ENCODE data around the gene HDAC6. TPM values are rescaled to one million over a fixed set of nuclear protein-coding genes. Genes with fewer than 3 reads are reported as not detected.
"Not testable (repeated sequence)": the region's sequence is repeated elsewhere in the genome, so short reads cannot be mapped to it uniquely, and the experiment has no call there.

HDAC6 gene
- polyA plus RNA-seq, 3 donors: 165 to 202 (median 198) TPM

- no peak for DNase-seq
These were observed 17.0 kb downstream of the HDAC6 start for GRCh38 chrX:48818866-48819265.

DNA sequence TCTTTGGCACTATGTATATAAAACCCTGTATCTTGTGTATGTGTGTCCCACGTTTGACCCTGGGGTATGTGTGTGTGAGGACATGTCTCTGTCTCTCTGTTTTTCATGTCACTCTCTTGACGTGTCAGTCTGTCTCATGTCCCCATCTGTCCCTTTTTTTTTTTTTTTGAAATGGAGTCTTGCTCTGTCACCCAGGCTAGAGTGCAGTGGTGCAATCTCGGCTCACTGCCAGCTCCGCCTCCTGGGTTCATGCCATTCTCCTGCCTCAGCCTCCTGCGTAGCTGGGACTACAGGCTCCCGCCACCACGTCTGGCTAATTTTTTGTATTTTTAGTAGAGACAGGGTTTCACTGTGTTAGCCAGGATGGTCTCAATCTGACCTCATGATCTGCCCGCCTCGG lies 17.5 kb downstream of the HDAC6 start:
- DNase-seq: not testable (repeated sequence)

DNA sequence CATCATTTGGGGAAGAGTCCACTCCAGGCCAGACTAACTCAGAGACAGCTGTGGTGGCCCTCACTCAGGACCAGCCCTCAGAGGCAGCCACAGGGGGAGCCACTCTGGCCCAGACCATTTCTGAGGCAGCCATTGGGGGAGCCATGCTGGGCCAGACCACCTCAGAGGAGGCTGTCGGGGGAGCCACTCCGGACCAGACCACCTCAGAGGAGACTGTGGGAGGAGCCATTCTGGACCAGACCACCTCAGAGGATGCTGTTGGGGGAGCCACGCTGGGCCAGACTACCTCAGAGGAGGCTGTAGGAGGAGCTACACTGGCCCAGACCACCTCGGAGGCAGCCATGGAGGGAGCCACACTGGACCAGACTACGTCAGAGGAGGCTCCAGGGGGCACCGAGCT lies 21.2 kb downstream of the HDAC6 start:
- no peak for DNase-seq

DNA sequence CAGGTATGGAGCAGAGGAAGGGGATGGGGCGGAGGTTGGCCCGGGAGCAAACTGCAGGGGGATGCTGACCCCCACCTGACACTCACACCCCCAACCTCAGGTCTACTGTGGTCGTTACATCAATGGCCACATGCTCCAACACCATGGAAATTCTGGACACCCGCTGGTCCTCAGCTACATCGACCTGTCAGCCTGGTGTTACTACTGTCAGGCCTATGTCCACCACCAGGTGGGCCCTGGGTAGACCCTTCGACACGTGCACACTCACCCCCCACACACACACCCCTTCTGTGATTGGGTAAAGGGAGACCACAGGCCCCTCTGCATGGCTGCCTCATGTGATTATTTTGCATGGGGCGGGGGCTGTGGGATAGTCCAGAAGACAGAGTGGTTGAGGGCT lies 22.2 kb downstream of the HDAC6 start:
- DNase-seq: no peak

DNA sequence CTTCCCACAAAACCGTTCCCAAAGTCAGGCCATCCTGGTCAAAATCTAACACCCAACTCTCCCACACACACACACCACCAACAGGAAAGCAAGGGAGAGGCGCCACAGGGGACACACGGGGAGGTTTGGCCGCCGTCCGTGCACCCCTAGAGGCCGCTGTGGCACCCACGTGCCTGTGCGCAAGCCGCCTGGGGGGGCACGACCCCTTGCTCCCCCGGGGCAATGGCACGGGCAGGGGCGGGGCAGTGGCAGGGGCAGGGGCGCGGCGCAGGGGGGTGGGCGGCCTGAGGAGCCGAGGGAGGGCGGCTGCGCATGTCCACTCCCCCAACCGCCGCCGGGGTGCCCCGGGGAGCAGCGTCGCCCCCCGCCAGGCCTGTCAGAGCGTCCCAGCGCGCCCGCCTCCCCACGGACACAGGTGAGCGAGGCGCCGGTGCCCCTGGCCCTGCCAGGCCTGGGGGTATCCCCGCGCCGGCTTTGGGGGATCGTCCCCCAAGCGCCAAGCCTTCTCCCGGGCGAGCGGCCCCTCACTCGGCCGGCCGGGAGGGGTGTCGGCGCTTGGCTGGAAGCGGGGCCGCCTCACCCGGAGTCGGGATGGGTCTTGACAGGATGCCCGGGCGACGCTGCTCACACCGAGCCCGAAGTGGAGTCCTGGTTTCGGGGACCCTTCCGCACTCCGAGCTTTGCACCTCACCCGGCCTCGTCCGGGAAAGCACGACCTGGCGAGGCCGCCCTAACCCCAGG lies 24.4 kb downstream of the HDAC6 start, which contains the start of gene ERAS:
Gene ERAS, plus strand, starts transcription at position 379 of the 741 bp plus-strand sequence. CDS start 2,611 bp downstream, outside the sequence.
- no peak for DNase-seq

- no peak for DNase-seq
These were observed 25.2 kb downstream of the HDAC6 start for GRCh38 chrX:48826876-48827653.

DNA sequence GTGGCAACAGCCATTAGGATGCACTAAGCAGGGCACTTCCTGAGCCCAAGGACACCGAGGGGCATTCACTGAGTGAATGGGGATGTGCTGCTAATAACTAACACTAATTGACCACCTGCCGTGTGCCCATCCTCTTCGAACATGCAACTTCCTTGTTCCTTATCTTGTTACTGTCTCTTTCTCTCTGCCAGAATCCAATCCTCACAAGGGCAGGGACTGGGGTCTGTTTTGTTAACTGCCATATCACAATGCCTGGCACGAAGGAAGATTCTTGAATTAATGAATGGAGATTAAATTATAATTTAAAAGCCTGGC lies 25.7 kb downstream of the HDAC6 start:
- DNase-seq: no peak

DNA sequence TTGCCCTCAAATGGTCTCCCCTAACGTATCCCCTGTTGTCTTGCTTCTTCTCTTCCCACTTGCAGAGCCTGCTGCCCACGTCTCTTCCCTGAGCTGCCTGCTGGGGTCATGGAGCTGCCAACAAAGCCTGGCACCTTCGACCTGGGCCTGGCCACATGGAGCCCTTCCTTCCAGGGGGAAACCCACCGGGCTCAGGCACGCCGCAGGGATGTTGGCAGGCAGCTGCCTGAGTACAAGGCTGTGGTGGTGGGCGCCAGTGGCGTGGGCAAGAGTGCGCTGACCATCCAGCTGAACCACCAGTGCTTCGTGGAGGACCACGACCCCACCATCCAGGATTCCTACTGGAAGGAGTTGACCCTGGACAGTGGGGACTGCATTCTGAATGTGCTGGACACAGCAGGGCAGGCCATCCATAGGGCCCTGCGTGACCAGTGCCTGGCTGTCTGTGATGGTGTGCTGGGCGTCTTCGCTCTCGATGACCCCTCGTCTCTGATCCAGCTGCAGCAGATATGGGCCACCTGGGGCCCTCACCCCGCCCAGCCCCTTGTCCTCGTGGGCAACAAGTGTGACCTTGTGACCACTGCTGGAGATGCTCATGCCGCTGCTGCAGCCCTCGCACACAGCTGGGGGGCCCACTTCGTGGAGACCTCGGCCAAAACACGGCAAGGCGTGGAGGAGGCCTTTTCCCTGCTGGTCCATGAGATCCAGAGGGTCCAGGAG lies 27.3 kb downstream of the HDAC6 start:
- no peak for DNase-seq

DNA sequence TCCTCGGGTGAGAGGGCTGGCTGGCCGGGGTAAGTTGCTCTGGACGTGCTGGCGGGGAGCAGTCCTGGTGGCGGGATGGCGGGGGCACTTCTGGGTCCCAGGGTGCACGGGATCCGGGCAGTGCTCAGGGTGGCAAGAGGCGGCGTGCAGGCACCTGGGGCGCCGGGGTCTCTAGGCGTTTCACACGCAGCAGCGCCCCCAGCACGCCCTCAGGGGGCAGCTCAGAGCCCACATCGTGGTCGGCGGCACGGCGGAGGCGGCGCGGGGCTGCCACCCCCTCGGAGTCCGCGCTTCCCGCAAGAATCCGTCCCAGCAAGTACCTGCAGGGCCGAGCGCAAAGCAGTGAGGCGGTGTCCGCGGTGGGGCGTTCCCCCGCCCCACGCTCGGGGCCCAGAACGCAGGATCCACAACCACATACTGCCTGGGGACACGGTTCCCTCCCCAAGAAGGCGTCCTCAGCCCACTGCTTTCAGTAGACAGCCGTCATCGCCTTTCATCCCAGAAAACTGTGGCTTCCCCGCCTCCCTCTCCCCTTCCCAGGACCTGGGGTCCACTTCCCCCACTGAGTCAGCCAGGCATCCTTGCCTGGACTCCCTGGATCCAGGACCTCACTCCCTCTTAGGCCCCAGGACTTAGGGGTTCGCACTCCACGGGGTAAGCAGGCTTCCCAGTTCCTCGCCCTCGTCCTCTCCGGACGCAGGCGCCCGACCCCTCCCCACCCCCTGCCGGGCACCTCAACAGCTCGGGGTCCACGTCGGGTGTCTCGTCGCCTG lies 29.5 kb downstream of the HDAC6 start:
- no peak for DNase-seq

- no peak for DNase-seq
These were observed 30.0 kb downstream of the HDAC6 start for GRCh38 chrX:48831909-48832291.

DNA sequence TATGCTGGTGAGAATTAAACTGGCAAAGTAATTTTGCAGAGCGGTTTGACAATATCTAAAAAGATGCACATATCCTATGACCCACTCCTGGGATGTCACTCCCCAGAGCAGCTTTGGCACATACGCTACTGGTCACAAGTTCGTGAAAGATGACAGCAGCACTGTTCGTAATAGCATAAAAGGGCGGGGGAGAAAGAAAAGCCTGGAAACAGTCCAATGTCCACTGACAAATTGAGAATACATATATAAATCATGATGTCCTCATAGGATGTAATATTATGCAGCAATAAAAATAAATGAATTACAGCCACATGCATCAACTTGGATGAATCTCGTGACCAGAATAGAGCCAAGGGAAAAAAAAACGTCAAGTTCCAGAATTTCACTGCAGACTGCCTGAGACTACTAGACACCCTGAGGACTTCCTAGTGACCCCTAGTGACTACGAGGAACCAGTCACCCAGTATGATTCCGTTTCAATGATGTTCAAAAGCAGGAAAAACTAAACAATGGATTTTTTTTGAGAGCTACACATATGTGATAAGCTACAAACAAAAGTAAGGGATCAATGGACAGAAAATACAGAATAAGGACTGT lies 31.8 kb downstream of the HDAC6 start:
- DNase-seq: no peak

- no peak for DNase-seq
These were observed 32.5 kb downstream of the HDAC6 start for GRCh38 chrX:48834383-48834709.

- DNase-seq: peak; percentile 62
These were observed 33.9 kb downstream of the HDAC6 start, which contains the start of gene PCSK1N for GRCh38 chrX:48835524-48836329. Gene PCSK1N (minus strand): TSS chrX:48835610. CDS start chrX:48835532, 78 bp downstream.

GRCh38 chrX:48839686-48840085 lies 37.8 kb downstream of the HDAC6 start:
- DNase-seq: no peak

- no peak for DNase-seq
These were observed 47.0 kb downstream of the HDAC6 start for GRCh38 chrX:48848847-48849246.

- no peak for DNase-seq
These were observed 51.0 kb downstream of the HDAC6 start for GRCh38 chrX:48852857-48853256.

DNA sequence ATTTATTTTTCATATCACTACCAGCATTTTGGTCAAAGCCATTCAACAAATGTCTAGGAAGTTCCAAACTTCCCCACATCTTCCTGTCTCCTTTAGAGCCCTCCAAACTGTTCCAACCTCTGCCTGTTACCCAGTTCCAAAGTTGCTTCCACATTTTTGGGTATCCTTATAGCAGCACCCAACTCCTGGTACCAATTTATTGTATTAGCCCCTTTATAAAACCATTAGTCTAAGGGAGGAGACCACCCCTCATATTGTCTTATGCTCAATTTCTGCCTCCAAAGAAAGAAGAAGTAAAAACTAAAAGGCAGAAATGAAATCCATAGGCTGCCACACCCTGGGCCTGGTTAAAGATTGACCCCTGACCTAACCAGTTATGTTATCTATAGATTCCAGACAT lies 51.6 kb downstream of the HDAC6 start:
- DNase-seq: not testable (repeated sequence)

GRCh38 chrX:48854121-48854804 lies 52.4 kb downstream of the HDAC6 start:
- not testable (repeated sequence) for DNase-seq

DNA sequence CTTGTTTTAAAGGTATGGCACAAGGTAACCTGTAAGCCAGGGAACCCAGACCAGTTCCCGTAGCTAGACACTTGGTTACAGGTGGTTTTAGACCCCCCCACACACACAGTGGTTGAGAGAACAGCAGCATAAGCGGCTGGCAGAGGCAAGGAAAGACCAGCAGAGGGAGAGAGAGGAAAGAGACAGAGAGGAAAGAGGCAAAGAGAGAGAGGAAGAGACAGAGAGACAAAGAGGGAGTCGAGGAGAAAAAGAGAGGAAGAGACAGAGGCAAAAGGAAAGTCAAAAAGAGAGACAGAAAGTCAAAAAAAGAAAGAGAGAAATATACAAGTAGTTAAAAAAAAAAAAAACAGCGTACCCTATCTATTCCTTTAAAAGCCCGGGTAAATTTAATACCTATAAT lies 53.0 kb downstream of the HDAC6 start:
- no peak for DNase-seq

GRCh38 chrX:48864210-48864609 lies 62.3 kb downstream of the HDAC6 start:
- no peak for DNase-seq
